Natural killer cell treated with Interleukin-12 subunit alpha and Interleukin-12 subunit beta and Interleukin-15 and Interleukin-18, amount 100 ng/mL, for 72 hours (primary cell): Measurements from ENCODE around the gene UROC1. TPM values are rescaled to one million over a fixed set of nuclear protein-coding genes. Genes with fewer than 3 reads are reported as not detected.

ENCODE experiments used
- ATAC-seq, 2 donors: fragments of 150-1000 bp; cut with Tn5 transposase in 1 of 2; sonication (Bioruptor Pico), chemical (Tn5 transposase) in 1 of 2; 2 replicates each; pipeline ENCODE4 v1.10.0; 2021
- DNase-seq: peaks from one replicate; pipeline ENCODE4 v3.0.0; 2022; ENCODE audit warnings: low spot score
- H3K27ac Mint-ChIP-seq, 2 donors: 1 replicate in 1 of 2; 2 replicates in 1 of 2; pipeline ENCODE4 v1.8.0; 2022; ENCODE audit warnings: mixed read lengths in 2 of 2, mild to moderate bottlenecking in 1 of 2, moderate library complexity in 1 of 2
- H3K27me3 Mint-ChIP-seq, 2 donors: 1 replicate in 1 of 2; 2 replicates in 1 of 2; pipeline ENCODE4 v1.8.0; 2022; ENCODE audit warnings: mixed read lengths in 2 of 2
- H3K36me3 Mint-ChIP-seq: one replicate; pipeline ENCODE4 v1.8.0; 2022; ENCODE audit warnings: mixed read lengths
- H3K4me1 Mint-ChIP-seq, 2 donors: 1 replicate in 1 of 2; 2 replicates in 1 of 2; pipeline ENCODE4 v1.8.0; 2022; ENCODE audit warnings: low read depth in 2 of 2, mixed read lengths in 2 of 2, mild to moderate bottlenecking in 1 of 2
- H3K4me3 Mint-ChIP-seq: one replicate; pipeline ENCODE4 v1.8.0; 2022; ENCODE audit warnings: mixed read lengths
- H3K9me3 Mint-ChIP-seq: 2 replicates; pipeline ENCODE4 v1.8.0; 2022; ENCODE audit warnings: mixed read lengths
- total RNA-seq, 2 donors: library from RNA; stranded (reverse); gene quantifications; one replicate each; pipeline ENCODE4 v1.2.3, GENCODE V29; 2022

UROC1 gene
- total RNA-seq, 2 donors from 2014 or later, result not detected

- no peaks in the 10 kb centered on the region for H3K9me3 Mint-ChIP-seq
- no peak overlapping the region for H3K27ac Mint-ChIP-seq
- H3K27me3 Mint-ChIP-seq, result no peaks in the 10 kb centered on the region
- ATAC-seq (no peak), DNase-seq (peak; percentile 18)
- H3K4me3 Mint-ChIP-seq, result no peak overlapping the region
- H3K36me3 Mint-ChIP-seq, result peaks cover 14% of the 10 kb centered on the region
- H3K4me1 Mint-ChIP-seq, result peaks cover 16 to 33% of the 10 kb centered on the region in 2 donors
Measured at GRCh38 chr3:126464093-126464492, 53.5 kb downstream of the UROC1 start.

- ATAC-seq, result no peak
- H3K9me3 Mint-ChIP-seq, result no peaks in the 10 kb centered on the region
- H3K4me3 Mint-ChIP-seq, result no peak overlapping the region
- H3K27ac Mint-ChIP-seq, result no peak overlapping the region
- H3K27me3 Mint-ChIP-seq, result no peaks in the 10 kb centered on the region
- peaks cover 10% of the 10 kb centered on the region for H3K36me3 Mint-ChIP-seq
- peaks cover 12 to 30% of the 10 kb centered on the region in 2 donors for H3K4me1 Mint-ChIP-seq
- no peak for DNase-seq
Measured at GRCh38 chr3:126463521-126463920, 54.1 kb downstream of the UROC1 start.

- Mint-ChIP-seq H3K36me3 (peaks cover 6% of the 10 kb centered on the region), H3K4me1 (peaks cover under 1 to 24% of the 10 kb centered on the region in 2 donors), H3K4me3 (no peak overlapping the region), H3K9me3 (no peaks in the 10 kb centered on the region), H3K27me3 (no peaks in the 10 kb centered on the region), H3K27ac (no peak overlapping the region)
- ATAC-seq, result no peak
- DNase-seq, result peak; percentile 47
Measured at GRCh38 chr3:126461450-126462070, 56.0 kb downstream of the UROC1 start.

GRCh38 chr3:126460381-126460780 lies 57.2 kb downstream of the UROC1 start:
- DNase-seq, result peak; percentile 34
- H3K27me3 Mint-ChIP-seq, result no peaks in the 10 kb centered on the region
- H3K36me3 Mint-ChIP-seq, result peaks cover 6% of the 10 kb centered on the region
- H3K4me3 Mint-ChIP-seq, result no peak overlapping the region
- no peak overlapping the region for H3K27ac Mint-ChIP-seq
- no peaks in the 10 kb centered on the region for H3K9me3 Mint-ChIP-seq
- no peak for ATAC-seq
- H3K4me1 Mint-ChIP-seq, result peaks cover 0 to 19% of the 10 kb centered on the region in 2 donors

GRCh38 chr3:126459763-126460127 lies 57.8 kb downstream of the UROC1 start:
- H3K27ac Mint-ChIP-seq, result no peak overlapping the region
- DNase-seq (no peak), ATAC-seq (no peak)
- H3K4me3 Mint-ChIP-seq, result no peak overlapping the region
- peaks cover 6% of the 10 kb centered on the region for H3K36me3 Mint-ChIP-seq
- no peaks in the 10 kb centered on the region for H3K27me3 Mint-ChIP-seq
- H3K4me1 Mint-ChIP-seq, result peaks cover 0 to 19% of the 10 kb centered on the region in 2 donors
- no peaks in the 10 kb centered on the region for H3K9me3 Mint-ChIP-seq

- H3K4me3 Mint-ChIP-seq, result no peak overlapping the region
- no peaks in the 10 kb centered on the region for H3K27me3 Mint-ChIP-seq
- DNase-seq, result peak; percentile 35
- H3K9me3 Mint-ChIP-seq, result no peaks in the 10 kb centered on the region
- H3K4me1 Mint-ChIP-seq, result peaks cover 0 to 19% of the 10 kb centered on the region in 2 donors
- no peak for ATAC-seq
- peaks cover 6% of the 10 kb centered on the region for H3K36me3 Mint-ChIP-seq
- H3K27ac Mint-ChIP-seq, result no peak overlapping the region
Measured at GRCh38 chr3:126459111-126459762, 58.3 kb downstream of the UROC1 start.

GRCh38 chr3:126456766-126457388 lies 60.7 kb downstream of the UROC1 start:
- Mint-ChIP-seq H3K9me3 (no peaks in the 10 kb centered on the region), H3K36me3 (peaks cover 9% of the 10 kb centered on the region), H3K27ac (no peak overlapping the region), H3K4me1 (peaks cover 0 to 18% of the 10 kb centered on the region in 2 donors), H3K4me3 (no peak overlapping the region), H3K27me3 (no peaks in the 10 kb centered on the region)
- DNase-seq (peak; percentile 39), ATAC-seq (peak; percentile 20 to 24)

- ATAC-seq, result peak in 1 of 2 donors; percentile 43
- Mint-ChIP-seq H3K27ac (no peak overlapping the region), H3K36me3 (peaks cover 16% of the 10 kb centered on the region), H3K27me3 (no peaks in the 10 kb centered on the region), H3K4me1 (peaks cover 0 to 21% of the 10 kb centered on the region in 2 donors), H3K9me3 (no peaks in the 10 kb centered on the region), H3K4me3 (no peak overlapping the region)
- DNase-seq, result peak; percentile 49
Measured at GRCh38 chr3:126456211-126456610, 61.4 kb downstream of the UROC1 start.

- ATAC-seq (no peak), DNase-seq (peak; percentile 12)
- no peak overlapping the region for H3K4me3 Mint-ChIP-seq
- peaks cover 0 to 20% of the 10 kb centered on the region in 2 donors for H3K4me1 Mint-ChIP-seq
- H3K27ac Mint-ChIP-seq, result no peak overlapping the region
- H3K9me3 Mint-ChIP-seq, result no peaks in the 10 kb centered on the region
- peaks cover 18% of the 10 kb centered on the region for H3K36me3 Mint-ChIP-seq
- H3K27me3 Mint-ChIP-seq, result no peaks in the 10 kb centered on the region
Measured at GRCh38 chr3:126454437-126455198, 63.0 kb downstream of the UROC1 start.

GRCh38 chr3:126454025-126454424 lies 63.5 kb downstream of the UROC1 start:
- Mint-ChIP-seq H3K27me3 (no peaks in the 10 kb centered on the region), H3K9me3 (no peaks in the 10 kb centered on the region), H3K27ac (no peak overlapping the region), H3K36me3 (peaks cover 18% of the 10 kb centered on the region), H3K4me3 (no peak overlapping the region), H3K4me1 (peaks cover 0 to 20% of the 10 kb centered on the region in 2 donors)
- DNase-seq (no peak), ATAC-seq (no peak)

GRCh38 chr3:126452213-126452612 lies 65.4 kb downstream of the UROC1 start:
- ATAC-seq, result no peak
- Mint-ChIP-seq H3K9me3 (no peaks in the 10 kb centered on the region), H3K36me3 (peaks cover 18% of the 10 kb centered on the region), H3K27ac (no peak overlapping the region), H3K4me1 (peaks cover 0 to 20% of the 10 kb centered on the region in 2 donors), H3K4me3 (no peak overlapping the region), H3K27me3 (no peaks in the 10 kb centered on the region)
- no peak for DNase-seq

GRCh38 chr3:126451511-126451910 lies 66.1 kb downstream of the UROC1 start:
- H3K27me3 Mint-ChIP-seq, result no peaks in the 10 kb centered on the region
- no peak for DNase-seq
- no peak for ATAC-seq
- peaks cover 18% of the 10 kb centered on the region for H3K36me3 Mint-ChIP-seq
- H3K9me3 Mint-ChIP-seq, result no peaks in the 10 kb centered on the region
- H3K27ac Mint-ChIP-seq, result no peak overlapping the region
- H3K4me1 Mint-ChIP-seq, result peaks cover 0 to 15% of the 10 kb centered on the region in 2 donors
- no peak overlapping the region for H3K4me3 Mint-ChIP-seq

GRCh38 chr3:126450744-126451143 lies 66.8 kb downstream of the UROC1 start:
- no peaks in the 10 kb centered on the region for H3K27me3 Mint-ChIP-seq
- no peaks in the 10 kb centered on the region for H3K9me3 Mint-ChIP-seq
- ATAC-seq (peak in 1 of 2 donors; percentile 17), DNase-seq (no peak)
- H3K27ac Mint-ChIP-seq, result peak overlapping the region in 1 of 2 donors; percentile 43
- peaks cover 18% of the 10 kb centered on the region for H3K36me3 Mint-ChIP-seq
- peaks cover 0 to 14% of the 10 kb centered on the region in 2 donors for H3K4me1 Mint-ChIP-seq
- H3K4me3 Mint-ChIP-seq, result no peak overlapping the region
